GM21528 (cell line): Measurements from ENCODE around the gene APBB1IP.
A peak's percentile ranks its signal among the peaks of the same experiment; 100 is the strongest.

Source experiments
- ATAC-seq: cut with Tn5 transposase; IDR thresholded peaks from one replicate; pipeline ENCODE4 v1.9.1; 2021; ENCODE audit warnings: mild to moderate bottlenecking, moderate library complexity; ENCODE audit not compliant: unreplicated experiment, low FRiP score

APBB1IP gene

DNA sequence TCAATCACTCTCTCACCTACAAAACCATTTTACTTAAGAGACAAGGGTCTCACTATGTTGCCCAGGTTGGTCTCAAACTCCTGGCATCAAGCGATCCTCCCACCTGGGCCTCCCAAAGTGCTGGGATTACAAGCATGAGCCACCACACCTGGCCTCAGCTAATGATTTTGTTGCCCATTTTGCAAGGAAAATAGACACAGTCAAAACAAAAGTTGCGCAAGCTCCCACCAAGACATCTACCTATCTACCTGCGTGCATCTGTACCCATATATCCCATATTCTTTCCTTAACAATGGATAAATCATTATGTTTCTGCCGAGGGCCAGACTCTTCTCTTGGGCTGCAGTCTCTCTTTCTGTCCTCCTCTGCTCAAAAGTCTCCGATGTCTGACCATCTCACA is 67.3 kb downstream of the APBB1IP start:
- no peak for ATAC-seq

DNA sequence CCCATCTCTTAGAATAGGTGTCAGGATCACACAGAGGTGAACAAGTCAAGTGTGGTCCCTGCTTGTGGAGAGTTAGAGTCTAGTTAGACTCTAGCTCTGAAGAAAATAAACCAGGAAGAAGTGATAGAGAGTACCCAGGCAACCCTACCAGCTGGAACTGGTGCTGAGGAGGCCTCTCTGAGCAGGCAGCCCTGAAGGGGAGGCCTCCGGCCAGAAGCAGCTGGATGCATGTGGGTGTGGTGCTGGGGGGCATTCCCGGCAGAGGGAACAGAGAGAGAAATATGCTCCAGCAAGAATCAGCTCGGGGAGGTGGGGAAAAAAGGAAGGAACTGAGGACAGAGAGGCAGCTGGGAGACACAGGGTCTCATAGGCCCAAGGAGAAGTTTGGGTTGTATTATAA is 68.6 kb downstream of the APBB1IP start:
- no peak for ATAC-seq

GRCh38 chr10:26507441-26507840 is 69.3 kb downstream of the APBB1IP start:
- no peak for ATAC-seq

DNA sequence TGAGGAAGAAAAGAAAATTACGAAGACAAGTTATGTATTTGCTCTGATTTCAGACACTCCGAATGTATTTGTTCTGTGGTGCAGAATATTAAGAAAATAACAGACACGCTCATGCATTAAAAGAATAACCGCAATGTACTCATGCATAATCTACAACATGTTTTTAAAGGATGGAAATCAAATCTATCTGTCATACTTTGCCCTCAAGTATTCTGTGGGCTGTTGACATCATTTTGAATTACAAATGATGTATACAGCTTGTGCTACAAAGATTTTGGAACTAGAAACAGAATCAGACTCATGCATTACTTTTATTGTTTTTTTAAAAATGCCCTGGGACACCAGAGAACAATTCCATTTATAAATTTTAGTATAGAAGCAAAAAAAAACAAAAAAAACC is 69.9 kb downstream of the APBB1IP start:
- ATAC-seq, result no peak

DNA sequence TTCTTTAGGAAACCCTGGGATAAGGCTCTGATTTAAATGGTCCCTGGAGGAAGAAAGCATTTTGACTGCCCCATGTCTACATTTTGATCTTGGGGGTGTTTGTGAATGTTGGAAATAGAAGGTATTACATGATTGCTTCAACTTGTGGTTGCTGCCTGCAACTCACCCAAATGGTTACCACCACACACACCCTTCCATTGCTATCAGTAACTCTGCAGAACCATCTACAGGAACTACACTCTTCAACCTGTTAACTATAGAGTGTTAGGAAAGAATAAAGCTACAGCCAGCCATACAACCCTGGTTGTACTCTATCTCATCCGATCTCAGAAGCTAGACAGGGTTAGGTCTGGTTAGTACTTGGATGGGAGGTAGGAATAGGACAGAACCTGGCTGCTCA is 71.2 kb downstream of the APBB1IP start:
- ATAC-seq, result no peak

GRCh38 chr10:26513101-26513500 is 75.0 kb downstream of the APBB1IP start:
- no peak for ATAC-seq

DNA sequence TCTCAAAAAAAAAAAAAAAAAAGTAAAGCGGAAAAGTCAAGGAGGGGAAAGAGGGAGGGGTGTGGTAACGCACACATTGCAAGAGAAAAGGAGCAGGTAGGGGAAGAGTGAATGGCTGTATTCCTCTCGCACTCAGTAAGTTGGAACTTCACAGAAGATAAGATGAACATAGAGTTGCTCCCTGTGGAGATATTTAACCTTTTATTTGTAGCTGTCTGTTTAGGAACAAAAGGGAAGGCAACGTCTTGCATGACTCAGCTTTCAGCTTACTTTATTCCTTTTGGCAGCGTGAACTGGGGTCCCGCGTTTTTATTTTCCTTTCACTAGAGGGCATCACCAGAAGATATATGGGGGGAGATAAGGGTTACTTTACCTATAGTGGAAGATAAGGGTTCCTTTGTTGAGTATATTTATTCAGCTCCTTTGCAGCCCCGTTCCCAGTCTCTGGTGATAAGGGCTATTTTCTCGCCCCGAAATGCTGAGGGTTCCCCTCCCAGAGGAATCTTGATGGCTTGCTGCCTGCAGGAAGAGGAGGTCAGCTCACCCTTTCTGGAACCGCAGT is 78.5 kb downstream of the APBB1IP start:
- ATAC-seq, result no peak

- ATAC-seq, result no peak
Measured at GRCh38 chr10:26517141-26517867, 79.2 kb downstream of the APBB1IP start.

DNA sequence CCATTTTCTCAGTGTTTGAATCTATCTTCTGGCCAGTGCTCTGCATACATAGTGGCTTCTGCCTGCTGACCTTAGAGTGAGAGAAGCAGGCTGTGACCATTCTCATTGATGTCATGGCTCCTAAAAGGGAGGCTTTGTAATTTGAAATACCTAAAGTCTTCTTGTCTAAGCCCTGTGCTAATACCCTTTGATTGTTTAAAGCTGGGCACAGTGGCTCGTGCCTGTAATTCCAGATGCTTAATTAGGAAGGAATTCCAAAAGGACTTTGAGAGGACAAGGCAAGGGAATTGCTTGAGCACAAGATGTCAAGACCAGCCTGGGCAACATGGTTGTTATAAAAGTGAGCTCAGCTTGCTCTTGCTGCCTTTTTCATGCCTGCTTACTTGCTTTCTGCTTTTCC is 81.7 kb downstream of the APBB1IP start:
- no peak for ATAC-seq

- no peak for ATAC-seq
Measured at GRCh38 chr10:26520575-26520974, 82.4 kb downstream of the APBB1IP start.

DNA sequence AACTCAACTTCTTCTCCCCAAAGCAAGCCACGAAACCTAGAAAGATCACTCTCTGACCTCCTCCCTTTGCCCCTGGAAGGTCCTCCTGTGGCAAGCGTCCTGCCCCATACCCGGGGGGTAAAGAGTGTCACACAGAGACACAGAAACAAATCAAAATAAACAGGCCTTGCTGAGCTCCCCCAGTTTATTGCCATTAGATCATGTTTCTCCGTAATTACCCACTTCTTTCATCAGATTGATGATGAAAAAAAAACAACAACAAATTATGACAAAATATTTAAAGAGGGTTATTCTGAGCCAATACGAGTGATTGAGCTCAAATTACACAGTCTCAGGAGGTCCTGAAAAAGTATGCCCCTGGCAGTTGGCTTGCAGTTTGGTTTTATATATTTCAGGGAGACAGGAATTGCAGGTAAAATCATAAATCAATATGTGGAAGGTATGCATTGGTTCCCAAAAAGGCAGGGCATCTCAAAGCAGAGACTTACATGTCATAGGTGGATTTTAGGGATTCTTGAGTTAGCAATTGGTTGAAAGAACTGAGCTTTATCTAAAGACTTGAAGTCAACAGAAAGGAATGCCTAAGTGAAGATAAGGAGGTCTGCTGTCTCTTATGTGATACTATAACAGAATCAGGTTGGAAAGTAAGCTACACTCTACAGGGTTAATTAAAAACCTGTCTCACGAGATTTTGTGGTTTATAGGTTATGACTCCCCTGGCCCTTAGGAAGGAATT is 86.2 kb downstream of the APBB1IP start:
- ATAC-seq, result no peak

- no peak for ATAC-seq
Measured at GRCh38 chr10:26525586-26525985, 87.4 kb downstream of the APBB1IP start.

- ATAC-seq, result no peak
Measured at GRCh38 chr10:26527018-26527417, 88.9 kb downstream of the APBB1IP start.

GRCh38 chr10:26528048-26528447 is 89.9 kb downstream of the APBB1IP start:
- ATAC-seq, result no peak

DNA sequence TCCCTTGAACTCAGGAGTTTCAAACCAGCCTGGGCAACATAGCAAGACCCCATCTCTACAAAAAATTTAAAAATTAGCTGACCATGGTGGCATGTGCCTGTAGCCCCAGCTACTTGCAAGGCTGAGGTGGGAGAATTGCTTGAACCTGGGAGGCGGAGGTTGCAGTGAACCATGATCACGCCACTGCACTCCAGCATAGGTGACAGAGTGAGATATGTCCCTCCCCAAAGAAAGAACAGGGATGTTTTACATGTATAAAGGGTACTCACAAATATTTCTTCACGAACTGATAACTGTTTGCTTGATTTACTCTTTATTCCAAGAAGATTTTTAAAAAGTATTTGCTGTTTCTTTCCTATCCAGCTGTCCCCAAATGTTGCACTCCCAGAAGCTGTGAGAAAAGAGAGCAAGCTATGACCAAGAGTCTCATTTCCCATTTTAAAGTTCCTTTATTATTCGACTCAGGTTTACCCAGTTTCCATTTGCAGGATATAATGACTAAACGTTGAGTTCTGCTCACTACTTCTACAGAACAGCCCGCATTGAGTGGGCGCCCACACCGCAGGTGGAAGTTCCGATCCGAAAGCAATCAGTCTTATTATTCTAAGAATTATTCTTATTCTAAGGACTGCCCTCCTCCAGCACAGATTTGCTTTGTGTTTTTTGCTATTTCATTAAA is 90.7 kb downstream of the APBB1IP start:
- peak; percentile 65 for ATAC-seq

- no peak for ATAC-seq
Measured at GRCh38 chr10:26534384-26534783, 96.2 kb downstream of the APBB1IP start.

DNA sequence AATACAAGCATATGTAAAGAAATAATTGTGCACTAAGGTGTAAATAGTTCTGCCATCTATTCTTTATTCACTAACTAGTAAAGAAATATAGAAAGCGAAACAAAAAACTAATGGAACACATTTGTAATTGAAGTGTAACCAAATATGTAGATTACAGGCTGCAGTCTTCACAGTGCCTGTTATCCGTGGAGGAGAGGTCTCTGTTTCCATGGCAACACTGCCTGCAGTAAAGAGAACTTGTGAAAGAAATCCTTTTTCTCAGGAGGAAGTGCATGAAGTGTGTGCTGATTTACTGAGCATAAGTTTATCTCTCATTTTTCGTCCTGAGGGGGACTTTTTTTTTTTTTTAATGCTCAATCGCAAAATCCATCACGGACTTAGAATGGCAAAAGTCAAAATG is 102.5 kb downstream of the APBB1IP start:
- ATAC-seq, result no peak

- ATAC-seq, result peak; percentile 69
Measured at GRCh38 chr10:26543567-26544306, 105.6 kb downstream of the APBB1IP start.

GRCh38 chr10:26544932-26545331 is 106.8 kb downstream of the APBB1IP start:
- ATAC-seq, result no peak

DNA sequence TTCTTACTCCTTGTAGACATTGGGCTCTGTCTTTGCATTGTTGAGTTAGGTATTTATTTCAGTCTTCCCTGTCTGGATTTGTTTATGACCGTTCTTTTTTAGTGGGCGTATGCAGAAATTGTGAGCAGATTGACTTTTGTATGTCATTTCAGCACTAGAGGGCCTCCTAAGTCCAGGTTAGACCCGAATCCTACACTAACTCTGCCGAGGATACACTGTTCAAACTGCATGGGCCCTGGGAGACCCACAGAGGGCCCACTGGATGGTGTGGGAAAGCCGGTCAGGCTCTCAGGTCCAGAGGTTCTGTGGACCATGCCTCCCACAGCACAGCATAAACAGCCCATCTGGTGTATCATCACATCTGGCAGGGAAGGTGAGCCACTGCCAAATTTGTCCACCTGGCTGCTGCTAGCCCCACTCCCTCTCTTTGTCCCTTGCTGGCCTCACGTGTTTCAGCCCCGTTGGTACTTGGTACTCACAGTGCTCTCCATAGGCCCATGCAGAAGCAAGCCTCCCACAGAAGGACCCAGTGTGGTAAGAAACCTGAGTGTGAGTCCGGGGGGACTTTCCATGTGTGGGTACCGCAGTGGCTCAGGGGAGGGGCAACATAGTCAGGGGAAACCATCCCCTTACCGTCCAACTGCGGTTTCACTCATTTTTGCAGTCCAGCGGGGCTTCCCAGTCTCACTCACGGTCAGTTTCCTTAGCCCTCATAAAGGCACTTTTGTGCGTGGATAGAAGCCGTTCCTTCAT is 112.8 kb downstream of the APBB1IP start:
- no peak for ATAC-seq
